Choroid plexus epithelial cell (primary cell): ENCODE results near the gene SLC22A1.
"Not testable (repeated sequence)": the region's sequence is repeated elsewhere in the genome, so short reads cannot be mapped to it uniquely, and the experiment has no call there.

Experiments
- DNase-seq: peaks from one replicate; pipeline ENCODE4 v3.0.0-alpha.2; 2010; ENCODE audit warnings: low read depth
- H3K4me3 ChIP-seq: 2 replicates; pipeline ENCODE4 v1.5.1; 2011; ENCODE audit warnings: low read depth, mild to moderate bottlenecking, control low read depth, low read length, moderate library complexity
- TF ChIP-seq, protein P1 (sequence below): conservative IDR thresholded peaks from 2 replicates; pipeline ENCODE4 v1.5.1; 2011; ENCODE audit warnings: low read depth, mild to moderate bottlenecking, control low read depth, inconsistent platforms, low read length, moderate library complexity

Gene SLC22A1

GRCh38 chr6:160088069-160088783 is 33.4 kb upstream of the SLC22A1 start:
- peak; percentile 85 for DNase-seq
- no peak overlapping the region for H3K4me3 ChIP-seq
- TF ChIP-seq, protein P1, sequence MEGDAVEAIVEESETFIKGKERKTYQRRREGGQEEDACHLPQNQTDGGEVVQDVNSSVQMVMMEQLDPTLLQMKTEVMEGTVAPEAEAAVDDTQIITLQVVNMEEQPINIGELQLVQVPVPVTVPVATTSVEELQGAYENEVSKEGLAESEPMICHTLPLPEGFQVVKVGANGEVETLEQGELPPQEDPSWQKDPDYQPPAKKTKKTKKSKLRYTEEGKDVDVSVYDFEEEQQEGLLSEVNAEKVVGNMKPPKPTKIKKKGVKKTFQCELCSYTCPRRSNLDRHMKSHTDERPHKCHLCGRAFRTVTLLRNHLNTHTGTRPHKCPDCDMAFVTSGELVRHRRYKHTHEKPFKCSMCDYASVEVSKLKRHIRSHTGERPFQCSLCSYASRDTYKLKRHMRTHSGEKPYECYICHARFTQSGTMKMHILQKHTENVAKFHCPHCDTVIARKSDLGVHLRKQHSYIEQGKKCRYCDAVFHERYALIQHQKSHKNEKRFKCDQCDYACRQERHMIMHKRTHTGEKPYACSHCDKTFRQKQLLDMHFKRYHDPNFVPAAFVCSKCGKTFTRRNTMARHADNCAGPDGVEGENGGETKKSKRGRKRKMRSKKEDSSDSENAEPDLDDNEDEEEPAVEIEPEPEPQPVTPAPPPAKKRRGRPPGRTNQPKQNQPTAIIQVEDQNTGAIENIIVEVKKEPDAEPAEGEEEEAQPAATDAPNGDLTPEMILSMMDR = peak; percentile 95

GRCh38 chr6:160088784-160089533 is 32.7 kb upstream of the SLC22A1 start:
- TF ChIP-seq, protein P1 = no peak
- H3K4me3 ChIP-seq = no peak overlapping the region
- no peak for DNase-seq

DNA sequence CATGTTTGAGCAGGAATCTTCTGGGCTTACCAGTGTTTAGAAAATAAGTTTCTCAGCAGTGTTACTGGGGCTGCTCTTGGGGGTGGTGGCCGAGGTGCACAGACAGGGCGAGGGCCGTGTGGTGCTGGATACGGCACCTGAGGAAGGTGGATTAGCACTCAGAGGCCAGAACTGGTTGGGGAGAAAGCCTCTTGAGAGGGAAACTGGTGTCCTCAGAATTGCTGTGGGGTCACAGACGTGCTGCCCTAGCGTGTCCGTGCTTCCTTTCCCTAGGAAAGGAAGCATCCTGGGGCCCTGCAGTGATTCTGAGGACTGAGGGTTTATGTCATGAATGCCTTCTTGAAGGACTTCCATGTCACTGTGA is 32.1 kb upstream of the SLC22A1 start:
- TF ChIP-seq, protein P1 = no peak
- no peak for DNase-seq
- H3K4me3 ChIP-seq = no peak overlapping the region

GRCh38 chr6:160090442-160091239 is 31.0 kb upstream of the SLC22A1 start:
- not testable (repeated sequence) for H3K4me3 ChIP-seq, DNase-seq

DNA sequence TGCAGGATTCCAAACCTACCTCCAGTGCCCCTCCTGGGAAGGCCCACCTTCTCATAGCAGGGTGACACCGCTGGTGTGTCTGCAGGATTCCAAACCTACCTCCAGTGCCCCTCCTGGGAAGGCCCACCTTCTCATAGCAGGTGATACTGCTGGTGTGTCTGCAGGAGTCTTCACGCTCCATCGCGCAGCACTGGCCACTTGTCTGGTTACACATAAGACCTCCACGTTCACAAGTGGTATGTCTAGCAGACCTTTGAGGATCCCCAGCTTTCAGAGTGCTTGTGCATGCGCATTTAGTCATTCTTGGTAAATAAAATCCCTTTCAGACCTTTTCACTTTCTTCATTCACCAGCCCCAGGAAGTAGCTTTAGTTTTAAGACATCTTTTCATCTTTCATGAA is 29.4 kb upstream of the SLC22A1 start:
- not testable (repeated sequence) for DNase-seq

DNA sequence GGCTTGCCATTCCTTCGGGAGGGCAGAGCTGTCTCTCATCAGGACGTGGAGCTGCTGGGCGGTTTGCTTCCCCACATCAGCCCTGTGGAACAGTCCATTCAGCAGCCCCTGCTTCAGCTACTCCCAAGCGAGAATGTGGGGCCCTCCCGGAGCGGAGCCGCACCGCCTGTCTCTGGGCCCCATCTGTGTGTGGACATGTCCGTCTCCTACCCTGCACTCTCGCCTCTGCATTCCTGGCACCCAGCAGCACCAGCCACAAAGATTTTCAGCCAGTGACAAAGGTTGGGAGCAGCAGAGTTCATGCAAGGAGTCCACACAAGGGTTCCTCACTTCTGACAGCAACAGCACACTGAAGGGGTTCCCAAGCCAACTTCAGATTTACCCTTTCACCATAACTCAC is 29.0 kb upstream of the SLC22A1 start:
- H3K4me3 ChIP-seq = no peak overlapping the region
- no peak for DNase-seq
- TF ChIP-seq, protein P1 = no peak

More for the DNA sequence above, 29.4 kb upstream of the SLC22A1 start:
- H3K4me3 ChIP-seq = not testable (repeated sequence)

GRCh38 chr6:160093061-160093460 is 28.6 kb upstream of the SLC22A1 start:
- no peak for DNase-seq
- H3K4me3 ChIP-seq = no peak overlapping the region
- TF ChIP-seq, protein P1 = no peak

DNA sequence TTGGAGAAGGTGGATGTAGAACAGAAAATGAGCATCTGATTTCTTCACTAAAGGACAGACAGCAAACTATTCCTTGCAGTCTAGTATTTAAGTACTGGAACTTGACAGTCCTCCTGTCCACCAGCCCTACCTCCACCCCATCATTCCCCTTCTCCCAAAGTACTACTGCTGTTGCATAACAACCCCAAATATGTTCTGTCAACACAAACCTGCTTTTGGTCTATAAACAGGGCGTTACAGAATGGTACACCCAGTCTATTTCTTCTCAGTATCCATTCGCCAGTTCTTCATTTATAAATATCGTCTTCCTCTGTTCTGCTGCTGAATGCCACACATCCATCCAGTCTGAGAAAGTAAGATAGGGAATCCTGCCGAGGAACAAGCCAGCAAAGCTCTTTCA is 27.7 kb upstream of the SLC22A1 start:
- no peak overlapping the region for H3K4me3 ChIP-seq
- TF ChIP-seq, protein P1 = no peak
- DNase-seq = no peak
